Activated CD8-positive, alpha-beta memory T cell treated with anti-CD3 and anti-CD28 coated beads, Interleukin-2, amount 50 U/mL, for 48 hours (primary cell): ENCODE measurements around the gene ANKRD33.

Source experiments
- DNase-seq: peaks from one replicate; pipeline ENCODE4 v3.0.0-alpha.2; 2020

ANKRD33 gene

GRCh38 chr12:51862947-51863346 lies 25.0 kb upstream of the ANKRD33 start:
- no peak for DNase-seq

DNA sequence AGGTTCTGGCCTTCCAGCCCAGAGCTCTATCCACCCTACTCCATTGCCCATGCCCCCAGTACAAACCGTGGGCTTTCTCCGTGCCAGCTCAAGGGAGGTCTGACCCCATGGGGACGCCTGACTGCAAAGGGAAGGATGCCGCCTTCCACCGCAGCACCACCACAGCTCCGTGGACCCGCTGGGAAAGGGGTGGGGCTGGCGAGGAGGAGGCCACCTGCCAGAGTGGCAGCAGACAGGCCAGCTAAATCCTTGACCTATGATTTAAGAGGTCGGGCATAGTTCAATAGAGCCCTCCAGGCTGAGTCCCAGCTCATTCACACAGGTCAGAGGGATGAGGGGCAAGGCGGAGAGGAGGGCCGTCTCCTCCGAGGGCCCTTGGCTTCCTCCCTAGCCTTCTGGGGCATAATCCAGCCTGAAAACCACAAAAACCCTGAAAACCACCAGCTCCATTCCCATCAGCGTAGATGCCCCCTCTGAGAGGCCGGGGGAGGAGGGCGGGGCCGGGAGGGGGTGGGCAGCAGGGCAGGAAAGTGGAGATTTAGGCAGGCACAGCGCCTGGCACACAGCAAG lies 24.5 kb upstream of the ANKRD33 start:
- DNase-seq: no peak

DNA sequence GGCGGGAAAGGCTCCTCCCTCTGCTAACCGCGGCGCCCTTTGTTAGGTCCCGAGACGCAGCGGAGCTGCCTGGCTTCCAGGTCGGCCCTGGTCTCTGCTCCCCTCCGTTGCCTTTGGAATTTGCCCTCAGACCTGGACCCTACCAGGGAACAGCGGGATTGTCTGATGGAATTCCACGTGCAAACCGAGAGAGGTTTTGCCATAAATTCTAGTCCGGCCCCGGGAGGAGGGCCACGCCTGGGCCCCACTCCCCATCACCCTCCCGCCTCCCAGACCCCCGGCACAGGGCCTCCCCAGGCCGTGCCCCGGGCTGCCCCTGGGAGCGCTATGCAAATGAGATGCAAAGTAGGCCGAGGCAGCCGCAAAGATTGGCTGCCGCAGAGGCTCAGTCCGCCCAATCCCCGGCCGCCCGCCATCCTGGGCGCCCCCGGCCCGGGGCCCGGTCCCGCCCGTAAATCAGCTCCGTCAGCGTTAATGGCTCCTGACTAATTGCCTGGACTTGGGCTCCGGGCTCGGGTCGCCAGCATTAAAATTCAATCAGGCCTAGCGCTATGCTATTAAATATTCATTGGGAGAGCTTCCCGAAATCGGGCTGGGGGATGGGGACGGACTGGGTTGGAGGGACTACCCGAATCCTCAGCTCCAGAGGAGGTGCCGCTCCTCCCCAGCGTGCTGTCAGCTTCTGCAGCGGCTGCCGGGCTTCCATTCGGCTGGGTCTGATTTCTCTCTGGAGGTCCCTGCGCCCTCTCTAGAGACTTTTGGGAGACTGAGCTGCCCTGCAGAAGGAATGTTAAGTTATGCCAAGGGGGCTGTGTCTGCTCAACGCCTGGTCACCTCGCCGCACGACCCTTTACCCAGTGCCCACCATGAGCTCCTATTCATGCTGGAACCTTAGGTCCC lies 23.7 kb upstream of the ANKRD33 start:
- no peak for DNase-seq

GRCh38 chr12:51864833-51865670 lies 22.9 kb upstream of the ANKRD33 start:
- no peak for DNase-seq

DNA sequence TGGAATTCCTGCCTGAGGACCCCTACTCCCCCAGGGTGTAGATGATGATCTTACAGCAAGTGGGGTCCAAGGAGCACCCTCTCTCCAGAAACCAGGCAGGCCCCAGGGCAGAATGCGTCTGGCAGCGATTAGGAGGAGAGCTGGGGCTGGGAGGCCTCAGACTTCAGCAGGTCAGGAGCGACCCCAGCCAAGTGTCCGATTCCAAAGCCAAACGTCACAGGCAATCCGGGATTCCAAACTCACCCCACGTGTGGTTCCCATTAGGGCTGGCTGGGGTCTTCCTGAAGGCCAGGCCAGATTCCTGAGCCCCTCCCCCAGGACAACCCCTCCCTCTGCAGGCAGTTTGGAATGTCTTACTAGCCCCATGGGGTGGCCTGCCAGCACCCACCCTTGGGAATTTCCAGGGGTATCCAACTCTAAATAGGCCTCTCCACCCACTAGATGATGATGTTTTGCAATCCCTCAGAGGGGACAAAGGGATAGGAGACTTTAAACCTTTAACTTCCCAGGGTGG lies 22.1 kb upstream of the ANKRD33 start:
- no peak for DNase-seq

- DNase-seq: no peak
Observed at GRCh38 chr12:51866324-51866723, 21.6 kb upstream of the ANKRD33 start.

DNA sequence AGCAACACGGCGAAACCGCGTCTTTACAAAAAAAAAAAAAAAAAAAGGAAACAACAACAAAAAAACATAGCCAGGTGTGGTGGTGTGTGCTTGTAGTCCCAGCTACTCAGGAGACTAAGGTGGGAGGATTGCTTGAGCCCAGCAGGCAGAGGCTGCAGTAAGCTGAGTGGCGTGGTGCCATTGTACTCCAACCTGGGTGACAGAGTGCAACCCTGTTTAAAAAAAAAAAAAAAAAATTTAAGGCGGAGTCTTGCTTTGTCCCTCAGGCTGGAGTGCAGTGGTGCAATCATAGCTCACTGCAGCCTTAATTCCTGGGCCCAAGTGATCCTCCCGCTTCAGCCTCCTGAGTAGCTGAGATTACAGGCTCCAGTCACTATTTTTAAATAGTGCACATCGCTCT lies 21.1 kb upstream of the ANKRD33 start:
- DNase-seq: no peak

DNA sequence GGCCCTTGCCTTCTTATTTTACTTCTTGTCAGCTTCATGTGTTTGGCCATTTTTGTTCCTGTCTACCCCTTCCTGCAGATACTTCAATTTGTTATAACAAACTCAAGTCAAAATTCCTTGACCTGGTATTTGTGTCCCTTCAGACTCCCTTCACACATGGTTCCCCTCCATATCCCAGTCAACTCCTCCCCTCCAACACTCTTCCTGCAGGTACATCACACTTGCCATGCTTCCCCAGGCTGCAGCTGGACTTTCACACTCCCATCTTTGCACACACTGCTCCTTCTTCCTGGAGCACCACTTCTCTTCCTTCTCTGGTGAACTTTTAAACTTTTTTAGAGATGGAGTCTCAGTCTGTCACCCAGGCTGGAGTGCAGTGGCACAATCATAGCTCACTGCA lies 20.5 kb upstream of the ANKRD33 start:
- no peak for DNase-seq

GRCh38 chr12:51867796-51868428 lies 20.0 kb upstream of the ANKRD33 start:
- DNase-seq: no peak

GRCh38 chr12:51868821-51869495 lies 18.9 kb upstream of the ANKRD33 start:
- DNase-seq: no peak

- DNase-seq: no peak
Observed at GRCh38 chr12:51869496-51869865, 18.4 kb upstream of the ANKRD33 start.

GRCh38 chr12:51869931-51870330 lies 18.0 kb upstream of the ANKRD33 start:
- no peak for DNase-seq

DNA sequence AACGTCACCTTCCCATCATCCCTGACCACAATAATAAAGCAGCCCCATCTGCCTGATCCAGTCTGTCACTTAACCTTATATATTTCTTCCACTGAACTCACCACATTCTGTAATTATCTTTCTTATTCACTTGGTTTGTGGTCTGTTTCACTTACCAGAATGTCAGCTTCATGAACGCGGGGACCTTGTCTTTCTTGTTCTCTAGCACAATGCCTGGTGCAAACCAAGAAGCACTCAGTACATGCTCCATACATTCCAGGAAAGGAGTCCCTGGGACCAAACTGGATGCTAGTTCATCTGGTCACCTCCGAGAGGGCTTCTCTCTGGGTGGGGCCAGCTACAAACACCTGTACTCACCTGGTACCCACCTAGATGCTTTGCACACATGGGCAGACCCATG lies 17.4 kb upstream of the ANKRD33 start:
- no peak for DNase-seq

DNA sequence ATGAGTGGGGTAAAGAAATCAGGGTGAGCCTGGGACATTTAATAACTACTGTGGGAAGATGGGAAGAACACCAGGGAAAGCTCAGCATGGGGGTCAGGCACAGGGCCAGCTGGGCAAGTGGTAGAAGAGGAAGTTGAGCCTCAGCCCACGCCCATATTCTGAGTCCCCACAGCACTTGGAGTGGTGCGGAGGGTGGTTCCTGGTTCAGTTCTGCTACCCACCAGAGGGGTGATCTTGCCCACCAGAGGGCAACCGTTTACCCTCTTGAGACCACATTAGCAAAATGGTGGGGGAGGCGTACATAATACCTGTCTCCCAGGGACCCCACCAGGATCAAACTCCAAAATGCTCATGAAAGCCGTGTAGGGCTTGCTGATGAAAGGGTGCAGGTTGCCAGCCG lies 16.8 kb upstream of the ANKRD33 start:
- no peak for DNase-seq

- no peak for DNase-seq
Observed at GRCh38 chr12:51871918-51872688, 15.8 kb upstream of the ANKRD33 start.

DNA sequence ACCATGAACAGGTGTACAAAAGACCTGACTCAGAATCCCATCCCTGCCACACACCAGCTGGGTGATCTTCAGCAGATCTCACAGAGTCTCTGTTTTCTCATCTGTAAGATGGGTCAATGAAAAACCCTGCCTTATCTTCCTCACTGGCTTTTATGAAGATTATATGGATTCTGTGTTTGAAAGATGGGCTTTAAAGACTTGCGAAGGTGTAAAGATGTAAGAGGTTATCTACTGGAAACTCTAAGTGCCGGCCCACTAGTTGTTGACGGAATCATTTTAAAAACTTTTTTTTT lies 15.3 kb upstream of the ANKRD33 start:
- no peak for DNase-seq

DNA sequence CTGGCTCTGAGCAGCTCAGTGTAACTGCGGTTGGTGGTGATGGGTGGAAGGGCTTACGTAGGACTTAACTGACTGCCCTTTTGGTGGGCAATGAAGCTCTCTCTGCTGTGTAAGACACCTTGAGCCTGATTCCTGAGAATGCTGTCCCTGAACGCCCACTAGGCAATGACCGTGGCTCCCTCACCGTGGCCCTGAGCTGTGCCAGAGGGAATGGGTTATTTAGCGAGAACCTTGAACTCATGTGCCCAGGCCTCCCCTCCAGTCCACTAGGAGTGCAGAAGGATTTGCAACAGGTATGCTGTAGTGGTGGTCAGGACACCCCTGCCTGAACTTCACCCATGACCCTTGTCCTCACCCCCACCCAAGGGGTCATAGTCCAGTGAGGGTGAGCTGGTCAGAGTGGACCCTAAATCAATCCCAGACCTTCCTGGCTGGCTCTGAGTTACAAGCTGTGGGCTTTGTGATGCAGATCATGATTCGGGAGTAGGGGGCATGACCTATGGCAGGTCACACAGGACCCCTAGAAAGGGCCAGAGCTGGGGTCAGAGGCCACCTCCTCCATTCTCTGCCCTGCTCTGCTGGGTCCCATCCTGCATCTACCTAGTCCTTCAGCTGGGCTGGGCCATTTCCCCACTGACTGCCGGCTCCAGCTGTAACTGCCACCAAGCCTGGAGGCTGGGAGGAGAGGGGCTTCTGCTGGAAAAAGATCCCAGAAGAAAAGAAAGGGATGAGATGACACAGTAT lies 14.5 kb upstream of the ANKRD33 start:
- DNase-seq: no peak

- DNase-seq: no peak
Observed at GRCh38 chr12:51874000-51874399, 13.9 kb upstream of the ANKRD33 start.

GRCh38 chr12:51874486-51874885 lies 13.4 kb upstream of the ANKRD33 start:
- no peak for DNase-seq

DNA sequence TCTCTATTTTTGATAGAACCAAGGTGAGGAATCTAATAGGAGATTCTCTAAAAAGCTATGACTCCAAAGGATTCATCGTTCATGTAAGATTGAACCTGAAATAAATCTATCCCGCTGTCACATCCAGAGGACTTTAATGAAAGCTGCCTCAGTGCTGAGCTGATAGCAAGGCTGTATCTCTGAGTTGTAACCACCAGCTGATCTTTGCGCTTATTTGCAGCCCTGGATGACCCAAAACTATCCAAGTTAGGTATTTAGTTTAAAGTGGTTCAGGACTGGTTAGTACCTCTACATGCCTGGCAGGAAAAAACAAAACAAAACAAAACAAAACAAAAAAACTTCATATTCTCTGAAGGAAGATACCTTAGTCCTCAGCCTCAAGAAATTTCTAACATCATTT lies 8.8 kb upstream of the ANKRD33 start:
- no peak for DNase-seq

DNA sequence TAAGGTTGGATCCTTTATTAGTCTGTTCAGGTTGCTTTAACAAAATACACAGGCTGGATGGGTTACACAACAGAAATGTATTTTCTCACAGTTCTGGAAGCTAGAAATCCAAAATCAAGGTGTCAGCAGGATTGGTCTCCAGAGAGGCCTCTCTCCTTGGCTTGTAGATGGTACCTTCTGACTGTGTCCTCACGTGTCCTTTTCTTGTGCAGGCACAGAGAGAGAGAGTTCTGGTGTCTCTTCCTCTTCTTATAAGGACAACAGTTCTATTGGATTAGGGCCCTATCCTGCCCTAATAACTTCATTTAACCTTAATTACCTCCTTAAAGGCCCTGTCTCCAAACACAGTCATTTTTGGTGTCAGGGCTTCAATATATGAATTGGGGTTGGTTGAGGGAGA lies 4.6 kb upstream of the ANKRD33 start:
- no peak for DNase-seq
